HG02938 (cell line): ENCODE results near the gene FAM98C.

Source experiments
- ATAC-seq: cut with Tn5 transposase; IDR thresholded peaks from one replicate; pipeline ENCODE4 v1.9.1; 2021; ENCODE audit warnings: mild to moderate bottlenecking, moderate library complexity; ENCODE audit not compliant: unreplicated experiment

Gene FAM98C

DNA sequence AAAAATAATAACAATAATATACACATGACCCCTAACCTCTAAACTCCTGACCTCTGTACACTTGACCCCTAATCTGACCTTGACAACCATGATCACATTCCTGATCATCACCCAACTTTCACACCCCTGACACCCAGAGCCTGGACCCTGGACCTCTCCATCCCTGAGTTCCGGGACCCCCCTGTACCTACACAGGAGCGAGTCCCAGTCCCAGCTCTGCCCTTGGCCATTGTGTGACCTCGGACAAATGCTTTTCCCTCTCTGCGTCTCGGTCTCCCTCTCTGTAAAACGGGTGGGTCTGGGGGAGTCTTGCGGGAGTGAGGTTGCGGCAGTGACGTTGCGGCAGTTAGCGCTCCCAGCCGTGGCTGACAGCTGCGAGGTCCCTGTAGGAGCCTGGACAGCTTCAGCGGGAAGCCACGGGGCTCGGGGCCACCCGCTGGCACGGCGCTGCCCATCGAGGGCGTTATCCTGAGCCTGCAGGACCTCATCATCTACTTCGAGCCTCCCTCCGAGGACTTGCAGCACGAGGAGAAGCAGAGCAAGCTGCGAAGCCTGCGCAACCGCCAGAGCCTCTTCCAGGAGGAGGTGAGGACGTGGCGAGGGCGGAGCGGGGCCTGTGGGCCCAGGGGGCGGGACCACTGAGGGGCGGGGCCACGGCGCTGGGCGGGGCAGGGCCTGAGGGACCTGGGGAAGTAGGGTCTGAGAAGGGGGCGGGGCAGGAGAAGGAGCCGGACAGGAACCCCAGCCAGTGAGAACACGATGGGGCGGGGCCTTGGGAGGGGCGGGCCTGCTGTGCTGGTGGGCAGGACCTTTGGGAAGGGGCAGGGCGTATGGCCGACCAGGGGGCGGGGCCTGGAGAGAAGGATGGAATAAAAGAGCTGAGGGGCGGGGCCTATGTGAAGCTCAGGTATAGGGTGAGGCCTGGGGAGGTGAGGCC, 49.8 kb downstream of the FAM98C start:
- no peak for ATAC-seq

DNA sequence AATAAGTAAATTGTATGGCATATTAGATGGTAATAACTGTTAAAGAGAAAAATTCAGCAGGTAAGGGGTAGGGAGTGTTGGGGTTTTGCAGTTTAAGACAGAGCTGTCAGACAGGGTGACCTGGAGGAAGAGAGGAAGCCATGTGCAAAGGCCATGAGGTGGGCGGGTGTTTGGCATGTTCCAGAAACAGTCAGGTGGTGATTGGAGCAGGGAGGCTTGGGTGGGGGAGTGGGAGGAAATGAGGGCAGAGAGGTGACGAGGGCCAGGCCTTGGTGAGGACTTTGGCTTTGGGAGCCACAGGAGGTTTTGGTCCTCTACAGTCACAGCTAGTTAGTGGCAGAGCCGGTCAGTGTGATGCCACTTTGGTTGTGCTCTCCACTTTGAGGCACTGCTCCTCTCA, 50.7 kb downstream of the FAM98C start:
- no peak for ATAC-seq

DNA sequence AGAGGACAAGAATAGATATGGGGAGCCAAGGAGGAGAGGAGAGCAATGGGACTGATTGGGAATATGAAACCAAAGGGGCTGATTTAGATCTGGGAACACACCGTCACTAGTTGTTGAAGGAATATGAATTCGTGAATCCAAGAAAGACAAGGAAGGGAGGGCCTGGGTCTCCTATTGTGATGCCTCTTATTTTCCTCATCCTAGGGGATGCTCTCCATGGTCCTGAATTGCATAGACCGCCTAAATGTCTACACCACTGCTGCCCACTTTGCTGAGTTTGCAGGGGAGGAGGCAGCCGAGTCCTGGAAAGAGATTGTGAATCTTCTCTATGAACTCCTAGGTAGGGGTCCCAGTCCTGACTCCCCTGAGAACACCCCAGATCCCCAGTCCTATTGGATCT, 52.1 kb downstream of the FAM98C start:
- no peak for ATAC-seq

DNA sequence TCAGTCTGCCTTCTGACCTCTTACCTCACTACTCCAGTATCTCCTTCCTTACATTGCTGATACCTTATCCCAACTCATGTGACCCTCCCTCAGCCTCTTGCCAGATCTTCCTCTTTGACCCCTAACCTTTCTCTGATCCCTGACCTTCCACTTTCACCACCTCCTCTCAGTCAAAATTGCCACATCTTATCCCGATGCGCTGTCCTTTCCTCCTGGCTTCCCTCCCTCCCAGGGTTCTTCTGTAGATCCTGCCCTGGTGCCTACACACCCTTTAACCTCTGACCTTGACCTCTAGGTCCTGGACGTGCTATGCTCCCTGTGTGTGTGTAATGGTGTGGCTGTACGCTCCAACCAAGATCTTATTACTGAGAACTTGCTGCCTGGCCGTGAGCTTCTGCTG, 54.3 kb downstream of the FAM98C start:
- ATAC-seq: no peak

DNA sequence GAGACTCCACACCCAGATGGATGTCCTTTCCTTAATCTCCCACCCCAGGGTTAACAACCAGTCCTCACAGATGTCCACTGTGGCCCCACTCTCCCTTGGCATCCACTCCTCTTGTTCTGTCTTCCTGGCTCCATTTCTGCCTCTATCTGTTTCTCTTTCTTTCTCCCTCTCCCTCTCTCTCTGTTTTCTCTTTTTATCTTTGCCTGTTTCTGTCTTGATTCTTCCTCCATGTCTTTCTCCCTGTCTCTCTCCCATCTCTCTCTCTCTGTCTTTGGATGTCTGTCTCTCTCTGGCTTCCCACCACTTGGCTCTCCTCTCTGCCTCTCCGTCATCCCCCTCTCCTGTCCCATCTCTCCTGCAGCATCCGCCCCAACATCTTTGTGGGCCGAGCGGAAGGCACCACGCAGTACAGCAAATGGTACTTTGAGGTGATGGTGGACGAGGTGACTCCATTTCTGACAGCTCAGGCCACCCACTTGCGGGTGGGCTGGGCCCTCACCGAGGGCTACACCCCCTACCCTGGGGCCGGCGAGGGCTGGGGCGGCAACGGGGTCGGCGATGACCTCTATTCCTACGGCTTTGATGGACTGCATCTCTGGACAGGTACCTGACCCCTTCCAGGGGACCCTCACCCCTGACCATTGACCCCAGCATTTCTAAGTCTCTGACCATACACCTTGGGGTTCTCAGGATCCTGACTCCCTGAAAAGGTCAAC, 55.0 kb downstream of the FAM98C start:
- no peak for ATAC-seq
